ENCODE measurements around the gene SLC1A2. TPM values are rescaled to one million over a fixed set of nuclear protein-coding genes. Genes with fewer than 3 reads are reported as not detected.

Gene SLC1A2
- total RNA-seq, 1 experiment from 2014 or later: 0.48 TPM

- peak; percentile 71 for DNase-seq (ENCODE audit: low read depth)
Observed at GRCh38 chr11:35324981-35325380, 94.4 kb downstream of the SLC1A2 start.

- DNase-seq (ENCODE audit: low read depth): no peak
Observed at GRCh38 chr11:35324183-35324886, 95.0 kb downstream of the SLC1A2 start.

- no peak for DNase-seq (ENCODE audit: low read depth)
Observed at GRCh38 chr11:35323076-35323868, 96.1 kb downstream of the SLC1A2 start.

- DNase-seq (ENCODE audit: low read depth): no peak
Observed at GRCh38 chr11:35322318-35322979, 96.9 kb downstream of the SLC1A2 start.

GRCh38 chr11:35321532-35322317, 97.6 kb downstream of the SLC1A2 start:
- DNase-seq (ENCODE audit: low read depth): peak; percentile 85

- DNase-seq (ENCODE audit: low read depth): peak; percentile 81
Observed at GRCh38 chr11:35321111-35321510, 98.2 kb downstream of the SLC1A2 start.

GRCh38 chr11:35318977-35319925, 100.1 kb downstream of the SLC1A2 start:
- DNase-seq (ENCODE audit: low read depth): peak; percentile 42

- no peak for DNase-seq (ENCODE audit: low read depth)
Observed at GRCh38 chr11:35318309-35318708, 101.0 kb downstream of the SLC1A2 start.

- DNase-seq (ENCODE audit: low read depth): no peak
Observed at GRCh38 chr11:35317253-35317652, 102.1 kb downstream of the SLC1A2 start.

GRCh38 chr11:35316161-35316560, 103.2 kb downstream of the SLC1A2 start:
- peak; percentile 68 for DNase-seq (ENCODE audit: low read depth)

GRCh38 chr11:35313760-35314153, 105.6 kb downstream of the SLC1A2 start:
- DNase-seq (ENCODE audit: low read depth): no peak

- DNase-seq (ENCODE audit: low read depth): no peak
Observed at GRCh38 chr11:35313066-35313759, 106.1 kb downstream of the SLC1A2 start.

GRCh38 chr11:35311331-35311730, 108.0 kb downstream of the SLC1A2 start:
- no peak for DNase-seq (ENCODE audit: low read depth)

- no peak for DNase-seq (ENCODE audit: low read depth)
Observed at GRCh38 chr11:35308157-35308556, 111.2 kb downstream of the SLC1A2 start.

- no peak for DNase-seq (ENCODE audit: low read depth)
Observed at GRCh38 chr11:35307221-35307621, 112.1 kb downstream of the SLC1A2 start.

- DNase-seq (ENCODE audit: low read depth): peak; percentile 66
Observed at GRCh38 chr11:35305670-35306382, 113.5 kb downstream of the SLC1A2 start.

- no peak for DNase-seq (ENCODE audit: low read depth)
Observed at GRCh38 chr11:35304900-35305460, 114.4 kb downstream of the SLC1A2 start.

- DNase-seq (ENCODE audit: low read depth): peak; percentile 56
Observed at GRCh38 chr11:35304386-35304775, 115.0 kb downstream of the SLC1A2 start.
